ENCODE results near the gene WDFY3.

Gene WDFY3, protein sequence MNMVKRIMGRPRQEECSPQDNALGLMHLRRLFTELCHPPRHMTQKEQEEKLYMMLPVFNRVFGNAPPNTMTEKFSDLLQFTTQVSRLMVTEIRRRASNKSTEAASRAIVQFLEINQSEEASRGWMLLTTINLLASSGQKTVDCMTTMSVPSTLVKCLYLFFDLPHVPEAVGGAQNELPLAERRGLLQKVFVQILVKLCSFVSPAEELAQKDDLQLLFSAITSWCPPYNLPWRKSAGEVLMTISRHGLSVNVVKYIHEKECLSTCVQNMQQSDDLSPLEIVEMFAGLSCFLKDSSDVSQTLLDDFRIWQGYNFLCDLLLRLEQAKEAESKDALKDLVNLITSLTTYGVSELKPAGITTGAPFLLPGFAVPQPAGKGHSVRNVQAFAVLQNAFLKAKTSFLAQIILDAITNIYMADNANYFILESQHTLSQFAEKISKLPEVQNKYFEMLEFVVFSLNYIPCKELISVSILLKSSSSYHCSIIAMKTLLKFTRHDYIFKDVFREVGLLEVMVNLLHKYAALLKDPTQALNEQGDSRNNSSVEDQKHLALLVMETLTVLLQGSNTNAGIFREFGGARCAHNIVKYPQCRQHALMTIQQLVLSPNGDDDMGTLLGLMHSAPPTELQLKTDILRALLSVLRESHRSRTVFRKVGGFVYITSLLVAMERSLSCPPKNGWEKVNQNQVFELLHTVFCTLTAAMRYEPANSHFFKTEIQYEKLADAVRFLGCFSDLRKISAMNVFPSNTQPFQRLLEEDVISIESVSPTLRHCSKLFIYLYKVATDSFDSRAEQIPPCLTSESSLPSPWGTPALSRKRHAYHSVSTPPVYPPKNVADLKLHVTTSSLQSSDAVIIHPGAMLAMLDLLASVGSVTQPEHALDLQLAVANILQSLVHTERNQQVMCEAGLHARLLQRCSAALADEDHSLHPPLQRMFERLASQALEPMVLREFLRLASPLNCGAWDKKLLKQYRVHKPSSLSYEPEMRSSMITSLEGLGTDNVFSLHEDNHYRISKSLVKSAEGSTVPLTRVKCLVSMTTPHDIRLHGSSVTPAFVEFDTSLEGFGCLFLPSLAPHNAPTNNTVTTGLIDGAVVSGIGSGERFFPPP (N-terminal part only)

GRCh38 chr4:84966382-84967242 is at the start of gene WDFY3:
Gene WDFY3 (minus strand): TSS chr4:84966690. CDS start chr4:84860591, 106,099 bp downstream.
- DNase-seq: peak; percentile 74 to 82

DNA sequence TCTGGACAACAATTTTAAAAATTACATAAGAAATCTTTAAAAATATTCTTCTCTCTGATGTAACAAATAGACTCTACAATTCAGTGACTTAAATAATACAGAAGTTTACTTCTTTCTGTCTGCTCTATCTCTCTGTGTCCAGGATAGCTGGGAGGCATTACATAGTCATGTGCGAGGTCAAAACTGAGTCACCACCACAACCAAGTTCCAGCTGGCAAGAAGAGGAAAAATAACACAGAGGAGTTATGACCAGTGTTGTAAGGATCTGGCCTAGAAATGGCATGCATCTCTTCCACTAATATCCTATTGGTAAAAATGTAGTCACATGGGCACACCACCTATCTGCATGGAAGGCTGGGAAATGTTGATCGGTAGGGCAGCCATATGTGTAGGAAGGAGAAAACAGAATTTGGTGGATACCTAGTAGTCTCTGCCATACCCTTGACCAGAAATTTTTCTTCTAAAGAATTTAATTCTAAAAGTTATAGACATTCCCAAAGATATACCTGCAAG is 39.4 kb upstream of the WDFY3 start:
- DNase-seq: no peak

- no peak for DNase-seq
These were observed 33.9 kb upstream of the WDFY3 start for GRCh38 chr4:85000343-85000742.

GRCh38 chr4:84995386-84995785 is 28.9 kb upstream of the WDFY3 start:
- DNase-seq: no peak

DNA sequence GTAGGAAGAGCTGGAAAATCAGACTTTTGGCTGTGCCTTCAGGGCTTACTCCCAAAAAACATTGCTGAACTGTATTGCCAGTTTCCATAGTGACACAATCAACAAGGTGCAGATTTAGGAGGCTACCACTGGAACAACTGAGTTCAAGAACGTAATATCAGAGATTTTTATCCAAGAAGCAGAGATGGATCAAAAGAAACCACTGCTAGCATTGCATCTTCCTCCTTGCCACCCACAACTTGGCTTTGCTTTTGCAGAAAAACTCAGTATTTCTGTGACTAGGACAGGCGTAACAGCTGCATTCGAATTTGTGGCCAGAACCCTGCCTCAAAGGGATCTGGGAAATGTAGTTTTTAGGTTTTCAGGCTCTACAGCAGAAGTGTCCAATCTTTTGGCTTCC is 27.8 kb upstream of the WDFY3 start:
- no peak for DNase-seq

DNA sequence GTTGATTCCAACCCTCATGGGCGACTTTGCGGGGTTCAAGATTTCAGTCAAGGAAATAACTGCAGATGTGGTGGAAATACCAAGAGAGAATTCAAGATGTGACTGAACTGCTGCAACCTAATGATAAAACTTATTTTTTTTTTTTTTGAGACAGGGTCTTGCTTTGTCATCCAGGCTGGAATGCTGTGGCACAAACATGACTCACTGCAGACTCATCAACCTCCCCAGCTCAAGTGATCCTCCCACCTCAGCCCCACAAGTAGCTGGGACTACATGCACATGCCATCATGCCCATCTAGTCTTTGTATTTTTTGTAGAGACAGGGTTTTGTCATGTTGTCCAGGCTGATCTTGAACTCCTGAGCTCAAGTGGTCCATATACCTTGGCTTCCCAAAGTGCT is 19.5 kb upstream of the WDFY3 start:
- DNase-seq: no peak

DNA sequence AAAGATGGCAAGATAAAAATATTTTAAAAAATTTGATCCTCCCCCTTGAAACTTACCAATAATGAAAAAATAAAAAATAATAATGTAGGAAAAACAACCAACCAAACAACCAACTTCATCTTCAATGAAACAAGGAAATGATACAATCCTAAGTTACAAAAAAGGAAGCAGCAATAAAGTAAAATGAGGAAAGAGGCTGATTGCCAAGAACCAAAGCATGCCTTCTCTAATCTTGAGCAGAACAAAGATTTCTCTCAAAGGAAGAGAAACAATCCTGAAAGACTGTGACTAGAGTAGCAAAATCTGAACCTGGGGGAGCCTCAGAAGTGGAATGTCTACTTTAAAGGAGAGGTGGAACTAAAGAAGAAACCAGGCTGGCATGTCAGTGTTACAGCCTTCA is 10.9 kb upstream of the WDFY3 start:
- DNase-seq: no peak

DNA sequence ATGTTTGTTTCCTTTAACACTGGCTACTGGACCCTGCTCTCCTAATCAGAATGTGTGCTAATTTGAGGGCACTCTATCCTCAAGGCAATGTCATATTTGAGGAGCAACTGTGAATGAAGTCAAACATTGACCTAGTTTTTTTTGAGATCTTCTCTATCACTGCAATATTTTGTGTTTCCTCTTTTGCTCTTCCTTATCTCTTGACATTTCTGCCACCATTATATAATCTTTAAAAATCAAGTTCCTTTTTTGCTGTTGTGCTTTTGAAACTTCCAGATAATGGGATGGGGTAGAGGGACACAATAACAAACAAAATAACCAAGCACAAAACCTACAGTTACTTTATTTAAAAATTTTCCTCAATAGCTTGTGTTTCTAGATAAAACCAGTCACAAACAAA is 7.4 kb upstream of the WDFY3 start:
- no peak for DNase-seq

DNA sequence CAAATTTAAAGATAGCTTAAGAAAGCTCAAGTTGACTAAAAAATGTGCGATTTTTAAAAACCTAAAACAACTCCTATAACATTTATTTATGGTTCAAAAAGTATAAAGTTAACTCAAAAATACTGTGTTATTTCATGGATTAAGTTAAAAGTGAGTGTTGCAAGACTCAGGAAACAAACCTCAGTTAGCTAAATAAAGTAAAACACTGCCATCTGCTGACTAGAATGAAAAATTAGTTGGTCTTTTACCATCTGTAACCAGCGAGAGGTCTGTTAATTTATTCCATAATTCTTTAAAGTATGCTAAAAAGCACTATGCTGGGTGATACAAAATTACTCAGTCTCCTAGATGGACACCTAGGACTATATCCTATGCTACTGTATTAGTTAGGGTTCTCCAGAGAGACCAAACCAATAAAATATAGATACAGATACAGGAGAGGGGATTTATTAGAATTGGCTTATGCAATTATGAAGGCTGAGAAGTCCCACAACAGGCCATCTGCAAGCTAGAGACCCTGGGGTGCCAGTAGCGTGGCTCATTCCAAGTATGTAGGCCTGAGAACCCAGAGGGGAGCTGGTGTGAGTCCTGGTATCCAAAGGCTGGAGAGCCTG is 4.9 kb upstream of the WDFY3 start:
- DNase-seq: peak in 1 of 2 experiments; percentile 56

DNA sequence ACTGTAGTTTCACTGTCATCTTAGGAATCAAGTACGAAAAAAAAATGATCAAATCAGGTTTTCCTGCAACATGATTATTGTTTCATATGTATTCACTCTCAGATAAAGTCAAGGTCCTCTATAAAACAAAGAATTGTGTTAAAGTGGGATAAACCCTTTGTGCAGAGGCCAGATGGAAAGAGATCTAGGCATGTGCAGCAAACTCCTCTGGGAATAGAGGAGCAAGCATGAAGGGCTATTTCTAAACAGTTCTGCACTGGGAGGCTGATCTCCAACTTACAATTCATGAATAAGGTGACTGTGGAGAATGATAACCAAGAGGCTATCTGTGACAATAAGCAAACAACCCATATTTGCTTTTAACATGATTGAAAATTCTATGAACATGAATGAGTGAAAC is 2.4 kb upstream of the WDFY3 start:
- DNase-seq: peak; percentile 27 to 55

DNA sequence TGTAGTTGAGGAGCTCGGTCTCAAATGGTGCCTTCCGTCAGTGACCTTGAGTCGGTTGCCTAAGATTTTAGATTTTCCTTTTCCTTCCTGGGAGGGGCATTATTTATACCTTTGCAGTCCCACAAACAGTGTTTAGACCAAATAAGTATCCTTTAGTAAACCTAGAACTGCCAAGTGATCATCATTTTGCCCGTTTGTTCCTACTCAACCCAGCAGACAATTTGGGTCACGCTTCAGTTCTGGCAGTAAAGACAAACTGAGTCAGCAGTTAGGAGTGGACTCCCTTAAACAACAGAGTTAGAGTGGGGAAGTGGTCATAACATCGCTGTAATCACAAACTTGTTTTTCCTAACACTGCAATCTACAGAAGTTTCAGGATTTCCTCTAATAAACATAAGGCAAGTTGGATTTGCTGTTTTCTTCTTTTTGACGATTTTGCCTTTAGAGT is 777 bp upstream of the WDFY3 start:
- no peak for DNase-seq

GRCh38 chr4:84965553-84966381 is 723 bp downstream of the WDFY3 start:
- peak; percentile 6 to 69 for DNase-seq

DNA sequence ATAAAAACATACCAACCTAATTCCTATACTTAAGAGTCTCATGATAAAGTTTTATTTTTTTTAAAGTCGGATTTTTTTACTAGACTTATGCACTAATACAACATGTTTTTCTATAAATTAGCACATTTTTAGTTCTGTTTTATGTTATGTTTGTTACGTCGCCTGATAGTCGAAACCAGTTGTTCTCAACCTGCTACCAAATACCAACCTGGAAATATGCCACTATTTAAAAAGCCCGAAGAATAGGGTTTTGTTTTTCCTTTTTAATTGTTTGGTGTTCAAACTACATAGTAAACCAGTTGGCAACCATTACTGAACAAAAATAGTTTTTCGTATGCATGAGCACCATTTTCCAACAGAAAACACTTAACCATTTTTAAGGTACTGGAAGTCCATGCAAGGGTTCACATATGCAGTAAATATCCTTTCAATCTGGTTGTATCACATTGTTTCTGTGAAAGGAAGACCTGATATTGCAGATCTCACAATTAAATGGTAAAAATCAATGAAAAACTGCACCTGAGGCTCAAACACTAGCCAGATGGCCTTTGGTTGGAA is 1.4 kb downstream of the WDFY3 start:
- no peak for DNase-seq

DNA sequence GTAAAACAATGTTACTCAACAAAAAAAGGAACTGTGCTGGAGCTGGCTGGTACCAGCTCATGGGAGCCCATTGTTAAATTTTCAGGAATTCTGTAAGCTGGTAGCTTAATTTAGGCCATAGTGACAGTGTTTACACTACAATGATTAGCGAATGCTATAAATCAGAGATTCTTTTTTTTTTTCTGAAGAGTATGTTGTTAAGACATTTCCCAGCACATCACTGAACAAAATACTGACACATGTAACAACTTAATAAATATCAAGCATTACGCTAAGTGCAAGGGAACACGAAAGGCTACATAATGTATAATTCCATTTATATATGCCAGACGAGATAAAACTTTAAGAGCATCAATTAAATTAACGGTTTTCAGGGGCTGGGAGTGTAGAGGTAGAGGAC is 4.4 kb downstream of the WDFY3 start:
- no peak for DNase-seq

GRCh38 chr4:84958434-84958833 is 8.1 kb downstream of the WDFY3 start:
- DNase-seq: no peak

DNA sequence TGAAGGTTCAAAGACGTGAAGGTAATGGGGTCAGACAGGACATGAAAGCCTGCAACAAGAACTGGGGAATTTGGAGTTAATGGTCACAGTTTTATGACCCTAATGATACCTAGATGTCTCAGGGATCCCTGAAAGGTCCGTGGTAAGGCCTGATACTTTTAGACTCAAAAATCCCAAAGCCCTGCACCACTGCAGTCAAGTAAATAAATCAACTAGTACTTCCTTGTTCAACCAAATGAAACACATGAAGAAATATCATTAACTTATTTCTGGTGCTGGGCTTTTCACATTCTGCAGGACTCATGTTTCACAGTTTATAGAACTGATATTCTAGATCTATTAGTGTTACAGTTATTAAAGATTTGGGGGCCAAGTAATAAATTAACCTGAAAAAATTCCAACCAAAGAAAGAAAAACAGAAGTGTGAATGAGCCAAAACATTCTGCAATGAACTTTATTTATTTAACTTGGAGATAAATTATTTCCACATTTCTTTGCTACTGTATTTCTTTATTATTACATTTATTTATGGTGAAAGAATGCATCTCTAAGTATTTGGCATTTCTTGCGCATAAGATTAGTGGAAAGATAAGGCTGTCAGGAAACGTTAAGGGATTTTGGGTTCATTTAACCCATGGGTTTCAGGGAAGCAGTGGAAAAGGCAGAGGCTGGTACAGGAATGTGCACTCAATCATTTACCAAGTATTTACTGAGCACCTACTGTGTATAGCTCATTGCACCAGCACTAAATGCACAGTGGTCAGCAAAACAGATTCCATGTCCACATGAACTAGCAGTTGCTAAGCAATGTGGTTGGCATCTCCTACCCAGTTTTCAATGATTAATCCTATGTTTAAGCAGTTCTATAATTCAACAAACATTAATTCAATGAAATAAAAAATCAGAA is 8.7 kb downstream of the WDFY3 start:
- DNase-seq: no peak

DNA sequence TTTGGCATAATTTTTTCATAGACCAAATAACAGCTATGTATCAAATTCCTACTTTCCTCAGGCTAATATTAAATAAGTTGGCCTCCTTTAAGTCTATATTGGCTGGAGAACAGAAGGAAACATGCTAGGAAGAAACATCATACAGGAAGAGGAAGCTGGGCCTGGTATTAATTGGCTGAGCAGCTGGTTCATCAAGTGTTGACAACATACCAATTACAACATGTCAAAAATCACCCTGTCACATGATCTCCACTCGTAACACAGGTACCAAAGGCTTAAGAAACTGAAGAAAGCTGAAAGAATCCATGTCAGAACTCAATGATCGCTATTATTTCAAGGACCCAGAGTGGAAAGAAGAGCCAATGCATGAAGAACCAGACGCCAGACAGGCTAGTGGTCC is 10.5 kb downstream of the WDFY3 start:
- DNase-seq: no peak

DNA sequence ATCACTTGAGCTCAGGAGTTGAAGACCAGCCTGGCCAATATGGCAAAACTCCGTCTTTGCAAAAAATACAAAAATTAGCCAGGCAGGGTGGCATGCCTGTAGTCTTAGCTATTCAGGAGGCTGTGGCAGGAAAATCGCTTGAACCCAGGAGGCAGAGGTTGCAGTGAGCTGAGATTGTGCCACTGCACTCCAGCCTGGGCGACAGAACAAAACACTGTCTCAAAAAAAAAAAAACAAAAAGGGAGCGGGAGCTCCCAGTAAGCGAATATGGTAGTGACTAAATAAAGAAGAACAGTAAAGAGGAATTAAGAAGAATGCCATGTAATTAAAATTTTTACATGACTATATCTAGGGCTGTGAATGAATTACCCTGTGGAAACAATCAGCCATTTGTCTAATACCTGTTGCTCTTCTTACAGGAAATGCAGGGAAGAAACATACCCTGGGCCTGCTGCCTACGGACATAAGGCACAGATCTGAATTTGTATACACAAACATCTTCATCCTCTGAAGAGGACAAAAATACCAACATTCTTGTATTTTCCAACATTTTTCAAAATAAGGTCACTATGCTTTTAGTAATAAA is 11.4 kb downstream of the WDFY3 start:
- no peak for DNase-seq

- no peak for DNase-seq
These were observed 13.7 kb downstream of the WDFY3 start for GRCh38 chr4:84952776-84953175.

Data from NCI-H526 (cell line).